ENCODE measurements around the gene TRMT5. TPM values are rescaled to one million over a fixed set of nuclear protein-coding genes. Genes with fewer than 3 reads are reported as not detected.
A peak's percentile ranks its signal among the peaks of the same experiment; 100 is the strongest.

The TRMT5 gene
- total RNA-seq (2021; ENCODE audit: unreplicated experiment) (23.7 TPM), Bru-seq, nascent RNA (percentile 95 among the genes with signal in this experiment), BruChase-seq, experiment 1, labeled RNA remaining after a 6-hour chase (percentile 84 among the genes with signal in this experiment), BruChase-seq, experiment 2, labeled RNA remaining after a 2-hour chase (percentile 95 among the genes with signal in this experiment)
- 5.1 and 10.4 TPM in 2 replicates for polyA plus RNA-seq (2012)
- long read RNA-seq, full-length matches to known transcripts: 21 of 28 reads
- long read RNA-seq, partial matches to known transcripts: 3 of 28 reads
- long read RNA-seq, other reads (novel, unspliced or antisense): 4 of 28 reads

GRCh38 chr14:60980811-60981632 lies at the start of gene TRMT5, which contains the start of gene SLC38A6:
TSS of gene TRMT5 (minus strand) at chr14:60981079. CDS start at chr14:60980973, 106 bp downstream.
TSS of gene SLC38A6 (plus strand) at chr14:60981245. CDS start at chr14:60981278, 33 bp downstream.
- DNase-seq (ENCODE audit: low read depth, low spot score) (peak; percentile 89), ATAC-seq (peak; percentile 96)
- no TSS peak for BruUV-seq (replicated peaks)
- Histone ChIP-seq H3K9ac (ENCODE audit: low read length) (peak within 1 kb of the TSS; percentile 95), H3K4me2 (ENCODE audit: low read length) (peak within 1 kb of the TSS; percentile 91), H3K9me2 (ENCODE audit: insufficient read depth) (no peaks in the 10 kb centered on the region), H3K4me3 (replicated peaks in 1 of 2; ENCODE audit: low read depth in 1 of 2, low read length in 2 of 2) (peak within 1 kb of the TSS; percentile 84 to 87), H3K36me3 (ENCODE audit: control insufficient read depth in 1 of 2, insufficient read depth in 2 of 2, low read length in 2 of 2) (peaks cover 0 to 12% of the 10 kb centered on the region in 2 experiments; a peak in 3 of 4 replicates), H3K79me2 (ENCODE audit: insufficient read depth, low read length) (peaks cover 61% of the 10 kb centered on the region), H3K27me3 (ENCODE audit: insufficient read depth, low read length) (no peaks in the 10 kb centered on the region), H4K20me1 (ENCODE audit: insufficient read depth) (no peaks in the 10 kb centered on the region), H3K27ac (ENCODE audit: low read depth, low read length) (peak within 1 kb of the TSS; percentile 56), H3K9me3 (ENCODE audit: control insufficient read depth in 1 of 2, insufficient read depth in 1 of 2, low read depth in 1 of 2, low read length in 2 of 2) (no peaks in the 10 kb centered on the region), H2AFZ (ENCODE audit: low read depth, low read length, poor library complexity, severe bottlenecking) (peak within 1 kb of the TSS; percentile 36), H3K4me1 (ENCODE audit: control insufficient read depth in 1 of 2, insufficient read depth in 2 of 2, low read length in 2 of 2) (peaks cover 5 to 21% of the 10 kb centered on the region in 2 experiments; a peak in 3 of 4 replicates)
- ChIA-PET RAD21 (ENCODE audit: low non-redundant PET in 1 of 2, low total read pairs in 2 of 2, uncharacterized antibody in 2 of 2, unreplicated experiment in 2 of 2) (interaction anchor here (0.6 kb wide), 2 partner anchors 230 to 276 kb away, joined by 5 to 7 read pairs; no protein-coding TSS in a partner anchor), POLR2A (no interaction called here), CTCF (interaction anchor here (0.6 kb wide), 1 partner anchor 14 kb away, joined by 4 read pairs; no protein-coding TSS in a partner anchor)
- intact Hi-C loops (cut with micrococcal nuclease): loop anchor here (2.0 kb wide), 1 partner anchor 258 kb away; no protein-coding TSS in a partner anchor
- TF ChIP-seq EZH2 (IDR thresholded peaks at IDR 0.05): no peak
- TF ChIP-seq, protein P1, sequence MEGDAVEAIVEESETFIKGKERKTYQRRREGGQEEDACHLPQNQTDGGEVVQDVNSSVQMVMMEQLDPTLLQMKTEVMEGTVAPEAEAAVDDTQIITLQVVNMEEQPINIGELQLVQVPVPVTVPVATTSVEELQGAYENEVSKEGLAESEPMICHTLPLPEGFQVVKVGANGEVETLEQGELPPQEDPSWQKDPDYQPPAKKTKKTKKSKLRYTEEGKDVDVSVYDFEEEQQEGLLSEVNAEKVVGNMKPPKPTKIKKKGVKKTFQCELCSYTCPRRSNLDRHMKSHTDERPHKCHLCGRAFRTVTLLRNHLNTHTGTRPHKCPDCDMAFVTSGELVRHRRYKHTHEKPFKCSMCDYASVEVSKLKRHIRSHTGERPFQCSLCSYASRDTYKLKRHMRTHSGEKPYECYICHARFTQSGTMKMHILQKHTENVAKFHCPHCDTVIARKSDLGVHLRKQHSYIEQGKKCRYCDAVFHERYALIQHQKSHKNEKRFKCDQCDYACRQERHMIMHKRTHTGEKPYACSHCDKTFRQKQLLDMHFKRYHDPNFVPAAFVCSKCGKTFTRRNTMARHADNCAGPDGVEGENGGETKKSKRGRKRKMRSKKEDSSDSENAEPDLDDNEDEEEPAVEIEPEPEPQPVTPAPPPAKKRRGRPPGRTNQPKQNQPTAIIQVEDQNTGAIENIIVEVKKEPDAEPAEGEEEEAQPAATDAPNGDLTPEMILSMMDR (IDR thresholded peaks at IDR 0.05 in 2 of 3, conservative IDR thresholded peaks at IDR 0.05 in 1 of 3; ENCODE audit: borderline replicate concordance in 1 of 3, insufficient read depth in 1 of 3, low read depth in 2 of 3, low read length in 2 of 3): no peak
- TF ChIP-seq TCF7L2 (IDR thresholded peaks at IDR 0.05; ENCODE audit: borderline replicate concordance, extremely low read depth, insufficient read depth, insufficient read length): peak; percentile 45
- peak; percentile 93 for TF ChIP-seq SIN3A (IDR thresholded peaks at IDR 0.05; ENCODE audit: low read depth)
- no peak for TF ChIP-seq EGR1 (IDR thresholded peaks at IDR 0.05; ENCODE audit: low read depth)
- peak; percentile 90 for TF ChIP-seq CBX3 (IDR thresholded peaks at IDR 0.05; ENCODE audit: low read depth)
- TF ChIP-seq RAD21 (IDR thresholded peaks at IDR 0.05; ENCODE audit: low read depth): peak; percentile 32; the same call in 1 of the 2 replicates
- no peak for TF ChIP-seq ZNF274 (IDR thresholded peaks at IDR 0.05; ENCODE audit: low read depth, low read length)
- TF ChIP-seq POLR2AphosphoS5 (IDR thresholded peaks at IDR 0.05; ENCODE audit: low read depth, low read length): peak; percentile 88
- TF ChIP-seq CEBPB (IDR thresholded peaks at IDR 0.05; ENCODE audit: low read depth): no peak
- TF ChIP-seq SP1 (IDR thresholded peaks at IDR 0.05; ENCODE audit: low read depth): peak; percentile 90
- no peak for TF ChIP-seq EZH2phosphoT487 (IDR thresholded peaks at IDR 0.05; ENCODE audit: borderline replicate concordance)
- TF ChIP-seq ZFX (IDR thresholded peaks at IDR 0.05): no peak; the same call in 1 of the 2 replicates
- TF ChIP-seq, protein P2, sequence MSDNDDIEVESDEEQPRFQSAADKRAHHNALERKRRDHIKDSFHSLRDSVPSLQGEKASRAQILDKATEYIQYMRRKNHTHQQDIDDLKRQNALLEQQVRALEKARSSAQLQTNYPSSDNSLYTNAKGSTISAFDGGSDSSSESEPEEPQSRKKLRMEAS (IDR thresholded peaks at IDR 0.05): peak; percentile 93
- TF ChIP-seq FOSL1 (IDR thresholded peaks at IDR 0.05; ENCODE audit: low read depth): no peak
- TF ChIP-seq ELF1 (IDR thresholded peaks at IDR 0.05; ENCODE audit: borderline replicate concordance, low read depth): peak; percentile 72
- TF ChIP-seq POLR2A (IDR thresholded peaks at IDR 0.05; ENCODE audit: borderline replicate concordance, extremely low read depth, insufficient read depth, insufficient read length): peak; percentile 74
- TF ChIP-seq ZBTB33 (IDR thresholded peaks at IDR 0.05; ENCODE audit: extremely low read depth, insufficient replicate concordance, low read length): peak; percentile 69
- TF ChIP-seq SRF (IDR thresholded peaks at IDR 0.05; ENCODE audit: low read depth): peak; percentile 93
- peak; percentile 79 for TF ChIP-seq YY1 (IDR thresholded peaks at IDR 0.05; ENCODE audit: extremely low read depth, insufficient replicate concordance, low read depth, low read length)
- no peak for TF ChIP-seq JUND (IDR thresholded peaks at IDR 0.05)
